Stimulated activated CD8-positive, alpha-beta memory T cell treated with anti-CD3 and anti-CD28 coated beads, Interleukin-4, amount 100 ng/mL, for 4 hours (primary cell): Measurements from ENCODE around the gene AKR1C4.

Source experiments
- DNase-seq, 2 donors: peaks; one replicate each; pipeline ENCODE4 v3.0.0-alpha.2; 2020; ENCODE audit warnings: low read depth in 2 of 2, low spot score in 1 of 2

Gene AKR1C4

DNA sequence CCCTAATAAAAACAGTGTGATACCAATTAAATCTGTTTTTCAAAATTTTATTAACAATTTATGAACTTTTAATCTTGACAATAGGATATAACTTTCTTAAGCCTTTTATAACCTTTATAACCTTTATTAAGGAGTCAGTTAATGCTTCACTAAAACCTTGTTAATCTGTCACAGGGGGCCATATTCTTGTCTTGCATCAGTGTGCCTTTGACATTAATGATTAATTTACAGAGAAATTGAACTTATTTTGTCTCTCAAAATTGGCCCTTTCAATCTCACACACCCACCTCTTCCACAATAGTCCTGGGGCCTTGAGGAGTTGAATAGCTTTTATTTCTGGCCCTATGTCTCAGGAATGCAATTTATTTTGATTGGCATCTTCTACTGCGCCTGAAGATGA, 68.5 kb downstream of the AKR1C4 start:
- no peak for DNase-seq

- DNase-seq: no peak
Observed at GRCh38 chr10:5266351-5266750, 69.7 kb downstream of the AKR1C4 start.

- no peak for DNase-seq
Observed at GRCh38 chr10:5266804-5267203, 70.2 kb downstream of the AKR1C4 start.

DNA sequence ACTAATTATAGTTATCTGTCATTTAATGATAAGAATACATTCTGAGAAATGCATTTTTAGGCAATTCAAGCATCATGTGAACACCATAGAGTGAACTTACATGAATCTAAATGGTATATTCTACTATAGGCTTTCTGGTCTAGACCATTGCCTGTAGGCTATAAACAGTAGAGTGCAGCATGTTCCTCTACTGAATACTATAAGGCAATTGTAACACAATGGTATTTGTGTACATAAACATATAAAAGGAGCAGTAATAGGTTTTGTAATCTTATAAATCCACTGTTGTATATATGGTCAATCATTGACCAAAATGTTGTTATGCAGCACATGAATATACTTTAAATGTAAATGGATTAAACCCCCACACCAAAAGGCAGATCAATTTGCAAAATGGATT, 71.6 kb downstream of the AKR1C4 start:
- no peak for DNase-seq
